NCI-H1417 treated with DMSO at 0.1 percent for 48 hours (cell line): Measurements from ENCODE around the gene ATP10A.
"Not testable (repeated sequence)": the region's sequence is repeated elsewhere in the genome, so short reads cannot be mapped to it uniquely, and the experiment has no call there.

Source experiments
- DNase-seq: peaks from one replicate; lab custom pipeline; 2025; lab: John Stamatoyannopoulos, UW

ATP10A gene

GRCh38 chr15:25790000-25790660, 73.0 kb downstream of the ATP10A start:
- DNase-seq, result no peak

- no peak for DNase-seq
Measured at GRCh38 chr15:25789616-25789999, 73.5 kb downstream of the ATP10A start.

- no peak for DNase-seq
Measured at GRCh38 chr15:25789211-25789610, 73.9 kb downstream of the ATP10A start.

GRCh38 chr15:25787855-25788520, 75.1 kb downstream of the ATP10A start:
- DNase-seq, result no peak

- DNase-seq, result no peak
Measured at GRCh38 chr15:25787381-25787780, 75.7 kb downstream of the ATP10A start.

GRCh38 chr15:25786040-25786439, 77.1 kb downstream of the ATP10A start:
- DNase-seq, result no peak

- DNase-seq, result no peak
Measured at GRCh38 chr15:25785641-25786025, 77.5 kb downstream of the ATP10A start.

- no peak for DNase-seq
Measured at GRCh38 chr15:25784876-25785640, 78.1 kb downstream of the ATP10A start.

GRCh38 chr15:25783607-25784540, 79.3 kb downstream of the ATP10A start:
- DNase-seq, result no peak

GRCh38 chr15:25783134-25783533, 80.0 kb downstream of the ATP10A start:
- DNase-seq, result no peak

- DNase-seq, result no peak
Measured at GRCh38 chr15:25780479-25781255, 82.5 kb downstream of the ATP10A start.

- DNase-seq, result no peak
Measured at GRCh38 chr15:25778161-25778560, 85.0 kb downstream of the ATP10A start.

- DNase-seq, result no peak
Measured at GRCh38 chr15:25777037-25777436, 86.1 kb downstream of the ATP10A start.

- no peak for DNase-seq
Measured at GRCh38 chr15:25776071-25776746, 86.9 kb downstream of the ATP10A start.

GRCh38 chr15:25775317-25775912, 87.7 kb downstream of the ATP10A start:
- no peak for DNase-seq

GRCh38 chr15:25774871-25775270, 88.3 kb downstream of the ATP10A start:
- DNase-seq, result no peak

GRCh38 chr15:25773248-25773647, 89.9 kb downstream of the ATP10A start:
- no peak for DNase-seq

- no peak for DNase-seq
Measured at GRCh38 chr15:25772500-25772899, 90.6 kb downstream of the ATP10A start.

- not testable (repeated sequence) for DNase-seq
Measured at GRCh38 chr15:25771736-25772135, 91.4 kb downstream of the ATP10A start.

GRCh38 chr15:25771338-25771706, 91.8 kb downstream of the ATP10A start:
- no peak for DNase-seq
